SHP77 (cell line): ENCODE measurements around the gene VAV2.

Experiments
- DNase-seq, 2 experiments: peaks; one replicate each; lab custom pipeline; 2025; lab: John Stamatoyannopoulos, UW

The VAV2 gene

DNA sequence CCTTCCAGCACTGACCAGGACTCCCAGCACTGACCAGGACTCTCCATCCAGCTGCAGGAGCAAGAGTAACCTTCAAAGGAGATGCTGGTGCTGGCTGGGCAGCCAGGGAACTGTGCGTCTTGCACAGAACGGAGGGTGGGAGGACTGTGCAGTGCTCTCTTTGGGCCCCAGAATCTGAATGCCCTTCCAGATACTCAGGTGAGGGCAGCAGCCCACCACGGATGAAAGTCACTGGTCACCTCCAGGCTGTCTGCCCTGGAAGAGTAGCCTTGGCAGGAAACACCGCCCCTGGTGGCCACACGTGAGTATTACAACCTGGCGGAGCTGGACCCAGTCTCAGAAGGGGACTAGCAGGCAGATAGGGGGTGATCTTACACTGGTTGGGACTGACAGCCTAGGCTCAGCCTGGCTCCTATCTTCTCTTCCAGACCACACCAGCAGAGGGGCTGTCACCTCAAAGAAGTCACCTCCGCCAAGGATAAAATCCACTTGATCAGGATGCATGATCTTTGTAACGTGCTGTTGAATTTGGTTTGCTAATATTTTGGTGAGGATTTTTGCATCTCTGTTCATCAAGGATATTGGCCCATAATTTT is 249.2 kb downstream of the VAV2 start:
- peak; percentile 76 to 86 for DNase-seq

DNA sequence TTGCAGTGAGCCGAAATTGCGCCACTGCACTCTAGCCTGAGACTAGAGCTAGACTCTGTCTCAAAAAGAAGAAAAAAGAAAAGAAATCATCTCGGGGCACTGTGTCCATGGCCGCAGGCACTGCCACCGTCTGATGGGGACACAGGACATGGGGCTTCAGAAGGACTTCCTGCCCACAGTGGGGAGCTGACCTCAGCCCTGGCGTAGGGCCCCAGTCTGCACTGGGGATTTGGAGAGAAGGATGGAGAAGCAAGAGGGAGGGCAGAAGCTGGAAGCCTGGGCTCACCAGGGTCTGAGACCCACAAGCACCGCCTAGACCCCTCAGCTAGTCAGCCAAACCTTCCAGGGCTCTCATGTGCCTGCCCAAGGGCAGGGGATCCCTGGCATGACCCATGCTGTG is 249.9 kb downstream of the VAV2 start:
- DNase-seq, result no peak

DNA sequence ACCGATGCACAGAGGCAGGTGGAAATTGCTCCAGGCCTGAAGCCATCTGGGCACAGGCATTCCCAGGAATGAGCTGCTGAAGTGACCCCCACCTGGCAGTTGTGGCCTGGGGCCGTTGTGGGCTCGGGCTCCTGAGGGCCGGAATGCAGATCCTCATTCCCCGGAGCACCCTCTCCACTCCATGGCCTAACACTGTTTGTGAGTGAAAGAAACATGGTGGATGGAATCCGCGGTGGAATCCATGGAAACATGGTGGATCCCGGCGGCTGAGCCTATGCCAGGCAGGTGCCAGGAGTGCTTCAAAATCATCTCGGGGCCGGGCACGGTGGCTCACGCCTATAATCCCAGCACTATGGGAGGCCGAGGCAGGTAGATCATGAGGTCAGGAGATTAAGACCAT is 250.4 kb downstream of the VAV2 start:
- DNase-seq, result no peak

DNA sequence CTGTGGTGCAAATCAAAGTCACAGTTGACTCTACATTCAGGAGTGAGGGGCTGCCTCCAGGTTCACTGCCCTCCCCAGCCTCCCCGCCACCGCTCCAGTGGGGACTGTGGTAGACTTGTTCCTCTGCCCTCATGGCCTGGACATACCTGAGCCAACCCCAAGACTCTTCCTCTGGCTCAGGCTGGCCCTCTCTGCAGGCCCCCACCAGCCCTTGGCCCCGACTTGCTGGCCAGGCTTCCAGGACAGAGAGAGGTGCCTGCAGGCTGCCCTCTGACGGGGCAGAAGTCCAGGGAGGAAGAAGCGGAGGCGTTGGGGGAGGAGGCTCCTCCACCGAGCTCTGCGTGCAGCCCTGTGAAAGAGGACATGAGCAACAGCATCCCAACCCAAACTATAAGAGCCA is 251.2 kb downstream of the VAV2 start:
- no peak for DNase-seq

DNA sequence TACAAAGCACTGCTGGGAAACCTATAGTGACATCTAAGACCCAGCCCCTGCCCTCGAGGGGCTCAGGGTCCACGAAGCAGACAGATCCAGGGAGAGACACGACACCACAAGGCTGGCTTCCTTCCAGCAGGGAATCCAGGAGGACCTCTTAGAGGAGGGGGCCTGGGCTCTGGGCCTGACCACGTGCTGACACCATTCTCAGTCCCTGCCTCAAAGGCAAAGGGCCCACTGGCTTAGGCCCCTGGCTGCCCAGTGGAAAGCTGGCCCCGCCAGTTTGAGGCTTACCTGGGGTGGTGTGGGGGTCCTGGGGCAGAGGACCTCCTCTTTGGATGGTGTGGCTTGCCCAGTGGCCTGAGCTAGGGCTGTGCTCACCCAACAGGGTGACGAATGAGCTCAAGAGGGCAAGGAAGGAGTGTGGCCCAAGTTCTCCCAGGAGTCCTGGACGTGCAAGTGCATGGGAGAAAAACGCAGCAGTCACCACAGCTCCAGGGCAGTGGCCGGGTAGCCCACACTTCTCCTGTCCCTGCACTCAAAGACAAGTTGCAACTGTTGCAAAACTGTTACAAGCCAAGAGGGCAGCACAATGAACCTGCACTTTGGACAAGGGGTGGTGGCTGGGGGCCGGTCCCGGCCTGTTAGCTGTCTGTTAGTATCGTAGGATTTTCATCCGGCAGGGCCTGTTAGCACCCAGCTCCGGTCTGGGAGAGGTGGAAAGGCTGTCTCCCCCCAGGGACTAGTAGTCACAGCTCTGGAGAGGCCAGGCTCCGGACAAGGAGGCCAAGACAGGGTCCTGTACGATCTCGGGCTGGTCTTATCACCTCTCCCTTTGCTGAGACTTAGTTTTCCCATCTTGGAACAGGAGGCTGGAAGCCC is 252.5 kb downstream of the VAV2 start:
- DNase-seq, result no peak

DNA sequence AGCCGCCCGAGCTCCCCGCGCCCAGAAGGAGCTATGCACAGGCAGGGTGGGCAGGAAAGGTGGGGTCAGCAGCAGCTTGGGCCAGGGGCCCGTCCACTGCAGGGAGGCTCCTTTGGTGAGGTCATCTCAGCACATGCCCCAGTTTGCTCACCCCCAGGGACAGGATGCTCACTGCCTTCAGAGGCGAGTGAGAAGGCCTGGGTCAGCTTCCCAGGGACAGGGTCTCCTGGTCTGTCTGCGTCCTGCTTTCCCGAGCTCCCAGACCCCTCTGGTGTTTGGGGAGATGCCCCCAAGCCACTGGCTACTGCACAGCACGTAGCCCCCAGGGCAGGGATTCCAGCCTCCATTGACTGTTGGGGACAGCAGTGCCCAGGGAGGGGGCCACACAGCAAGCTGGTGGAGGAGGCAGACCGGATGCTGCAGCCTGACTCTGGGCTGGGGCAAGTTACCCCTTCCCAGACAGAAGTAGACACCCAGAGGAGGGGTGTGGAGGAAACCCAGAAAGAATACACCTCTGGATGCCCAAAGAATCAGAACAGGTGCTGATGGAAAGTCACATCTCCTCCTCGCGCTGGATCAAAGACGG is 253.4 kb downstream of the VAV2 start:
- DNase-seq, result no peak

DNA sequence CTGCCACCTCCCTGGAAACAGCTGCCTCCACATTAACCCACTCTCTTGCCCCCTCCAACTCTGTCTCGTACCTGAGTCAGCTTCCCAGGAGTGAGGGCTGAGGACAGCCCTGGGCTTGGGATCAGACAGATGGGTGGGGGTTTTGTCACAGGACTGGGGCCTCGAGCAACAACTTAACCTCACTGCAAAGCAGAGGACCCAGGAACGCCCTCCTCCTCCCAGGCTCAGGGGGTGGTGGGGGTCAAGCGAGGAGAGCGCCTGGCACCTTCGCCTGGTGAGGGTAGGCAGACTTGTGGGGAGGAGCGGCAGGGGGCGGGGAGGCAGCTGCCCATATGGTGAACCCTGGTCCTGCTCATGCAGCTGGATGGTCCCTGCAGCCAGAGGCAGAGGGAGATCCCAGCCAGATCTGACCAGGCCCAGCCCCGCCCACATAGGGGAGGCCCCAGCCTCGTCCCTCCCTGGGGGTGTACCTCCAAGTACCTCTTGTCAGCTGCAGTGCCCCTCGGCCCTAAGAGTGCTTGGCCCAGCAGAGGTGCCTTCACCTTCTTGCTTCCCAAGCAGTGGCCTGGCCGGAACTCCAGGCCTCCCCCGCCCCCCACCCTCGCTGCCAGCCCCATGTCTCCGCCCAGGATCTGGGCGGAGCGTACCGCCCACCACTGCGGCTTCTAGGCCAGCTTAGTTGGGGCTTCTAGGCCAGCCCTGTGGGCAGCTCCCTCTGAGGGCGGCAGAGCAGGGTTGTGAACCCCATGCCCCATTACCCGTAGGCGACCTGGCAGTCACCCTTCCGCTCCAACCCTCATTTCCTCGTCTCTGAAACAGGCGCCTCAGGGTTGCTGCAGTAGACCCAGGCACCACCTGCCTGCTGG is 254.1 kb downstream of the VAV2 start, which contains the start of gene SARDH:
Gene SARDH (minus strand): TSS at position 579 of the 866 bp plus-strand sequence. CDS start 4,179 bp downstream, outside the sequence.
- peak; percentile 57 to 76 for DNase-seq

DNA sequence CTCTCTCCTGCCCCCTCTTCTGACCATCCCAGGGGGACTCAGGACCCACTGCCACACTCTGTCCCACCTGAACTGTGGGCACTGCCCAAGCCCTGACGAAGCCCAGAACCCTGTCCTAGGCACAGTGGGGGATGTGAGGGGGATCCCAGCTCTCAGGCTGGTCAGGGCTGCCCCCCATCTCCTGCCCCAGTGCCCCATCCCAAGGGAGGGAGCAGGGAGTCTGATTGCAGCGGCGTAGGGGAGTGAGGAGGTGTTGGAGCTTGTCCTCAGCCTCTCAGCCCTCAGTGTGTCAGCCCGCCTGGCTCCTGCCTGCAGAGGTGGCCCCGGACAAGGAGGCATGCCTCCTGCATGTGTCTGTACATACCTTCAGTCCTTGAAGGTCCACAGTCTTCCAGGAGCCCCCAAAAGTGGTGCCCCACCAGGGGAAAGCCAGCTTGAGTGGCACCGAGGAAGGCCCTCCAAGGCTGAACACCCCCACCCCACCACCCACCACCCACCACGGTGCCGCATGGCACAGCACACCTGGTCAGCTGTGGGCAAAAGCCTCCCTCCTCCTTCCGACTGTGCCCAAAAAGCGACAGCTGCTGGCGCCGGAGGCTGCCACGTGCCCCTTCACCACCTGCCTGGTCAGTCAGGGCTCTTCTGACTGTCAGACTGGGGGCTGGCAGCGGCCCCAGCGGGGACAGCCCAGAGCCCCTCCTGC is 254.9 kb downstream of the VAV2 start:
- DNase-seq, result peak; percentile 62 to 77

DNA sequence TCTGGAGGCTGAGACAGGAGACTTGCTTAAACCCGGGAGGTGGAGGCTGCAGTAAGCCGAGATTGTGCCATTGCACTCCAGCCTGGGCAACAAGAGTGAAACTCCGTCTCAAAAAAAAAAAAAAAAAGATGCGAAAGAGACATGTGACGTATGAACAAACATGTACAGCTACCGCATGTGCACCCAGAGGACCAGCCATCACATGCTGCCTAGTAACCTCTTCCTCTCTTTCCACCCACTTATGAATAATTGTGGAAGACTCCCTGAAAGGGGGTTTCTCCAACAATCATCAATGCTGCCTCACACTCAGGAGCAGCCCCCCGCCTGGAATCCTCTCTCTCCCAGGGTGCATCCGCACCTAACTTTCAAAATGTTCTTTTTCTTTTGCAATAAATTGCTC is 256.2 kb downstream of the VAV2 start:
- DNase-seq, result no peak

DNA sequence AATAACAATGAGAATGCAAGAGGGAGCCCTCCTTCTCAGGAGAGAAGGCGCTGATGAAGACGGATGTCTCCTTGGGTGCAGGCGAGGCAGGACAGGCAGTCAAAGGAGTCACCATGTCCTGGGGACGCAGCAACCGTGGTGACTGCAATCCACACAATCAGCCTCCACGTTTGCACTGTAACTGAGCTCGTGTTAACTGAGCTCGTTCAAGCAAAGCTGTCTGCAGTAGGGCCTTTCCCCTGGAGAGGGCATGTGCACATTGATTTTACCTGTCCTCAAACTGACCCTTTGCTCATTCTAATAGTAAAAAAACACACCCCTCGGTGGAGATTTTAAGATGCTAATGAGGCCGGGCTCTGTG is 256.7 kb downstream of the VAV2 start:
- DNase-seq, result no peak

DNA sequence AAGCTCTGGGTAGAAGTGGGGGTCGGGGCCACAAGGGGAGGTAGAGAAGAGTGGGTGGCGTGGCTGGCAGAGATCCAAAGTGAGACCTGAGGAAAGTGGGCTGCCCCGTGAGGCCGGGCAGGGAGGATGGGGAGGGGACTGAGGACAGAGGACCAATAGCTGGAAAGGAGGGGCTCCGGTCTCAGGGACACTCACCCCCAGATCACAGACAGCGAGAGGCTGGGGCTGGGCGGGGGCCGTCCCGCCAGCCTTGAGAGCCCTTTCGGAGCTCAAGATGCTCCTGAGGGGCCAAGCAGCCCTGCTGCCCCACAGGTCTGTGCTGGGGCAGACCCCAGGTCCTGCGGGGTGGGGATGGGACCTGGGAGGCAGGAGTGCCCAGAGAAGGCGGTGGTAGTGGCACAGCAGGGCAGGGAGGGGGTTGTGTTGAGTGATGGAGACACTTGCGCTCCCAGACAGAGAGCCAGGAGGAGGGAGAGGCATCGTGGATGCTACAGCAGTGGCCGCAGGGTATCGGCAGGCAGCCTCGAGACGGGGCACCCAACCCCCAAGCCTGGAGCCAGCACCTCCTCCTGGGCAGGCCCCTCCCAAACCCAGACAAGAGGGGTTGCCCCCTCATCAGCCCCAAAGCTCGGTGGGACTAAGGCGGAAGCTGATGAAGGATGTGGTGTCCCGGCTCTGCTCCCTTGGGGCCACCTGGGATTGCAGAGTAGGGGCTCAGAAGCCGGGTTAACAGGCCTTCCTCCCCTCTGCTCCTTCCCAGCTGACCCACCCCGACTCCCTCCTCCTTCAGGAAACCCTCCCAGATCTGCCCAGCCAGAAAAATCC is 257.3 kb downstream of the VAV2 start:
- no peak for DNase-seq

DNA sequence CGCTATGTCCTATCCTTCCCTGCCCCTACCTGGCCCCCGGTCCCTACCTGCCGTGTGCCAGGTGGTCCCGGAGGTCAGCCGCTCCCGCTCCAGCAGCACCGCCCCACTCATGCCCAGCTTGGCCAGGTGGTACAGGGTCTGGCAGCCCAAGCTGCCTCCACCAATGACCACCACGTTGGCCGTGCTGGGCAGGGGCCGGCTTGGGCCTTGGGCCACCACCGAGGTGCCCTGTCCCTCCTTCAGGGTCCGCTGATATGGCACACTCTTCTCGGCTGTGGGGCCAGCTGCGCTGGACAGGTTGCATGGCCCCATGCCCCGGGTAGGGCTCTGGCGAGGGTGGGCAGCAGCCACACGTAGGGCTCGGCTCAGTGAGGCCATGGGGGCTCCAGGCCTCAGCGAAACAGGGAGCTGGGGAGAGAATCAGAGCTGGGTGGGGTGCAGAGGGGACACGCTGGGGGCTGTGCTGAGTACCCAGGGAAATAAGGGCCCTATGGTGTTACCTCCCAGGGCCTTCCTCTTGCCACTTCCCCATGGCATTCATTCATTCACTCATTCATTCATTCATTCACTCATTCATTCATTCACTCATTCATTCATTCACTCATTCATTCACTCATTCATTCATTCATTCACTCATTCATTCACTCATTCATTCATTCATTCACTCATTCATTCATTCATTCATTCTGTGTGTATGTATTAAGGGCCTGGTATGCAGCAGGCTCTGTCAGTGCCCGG is 258.2 kb downstream of the VAV2 start:
- DNase-seq, result no peak

DNA sequence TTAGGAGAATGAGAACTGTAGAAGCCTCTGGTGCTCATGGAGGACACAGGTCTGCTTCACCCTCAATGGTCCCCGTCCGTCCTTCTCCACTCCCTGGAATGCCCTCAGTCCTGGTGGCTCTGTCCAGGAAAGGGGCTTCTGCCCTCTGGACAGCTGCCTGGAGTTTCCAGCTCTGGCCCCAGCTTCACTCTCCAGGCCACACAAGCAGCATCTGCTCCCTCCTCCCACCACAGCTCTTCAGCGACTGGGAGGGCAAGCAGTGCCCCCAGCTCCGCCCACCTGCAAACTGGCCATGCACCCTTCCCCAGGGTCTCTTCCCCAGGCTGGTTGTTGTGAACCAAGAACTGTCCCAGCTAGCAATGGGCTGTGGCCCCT is 258.7 kb downstream of the VAV2 start:
- DNase-seq, result no peak

DNA sequence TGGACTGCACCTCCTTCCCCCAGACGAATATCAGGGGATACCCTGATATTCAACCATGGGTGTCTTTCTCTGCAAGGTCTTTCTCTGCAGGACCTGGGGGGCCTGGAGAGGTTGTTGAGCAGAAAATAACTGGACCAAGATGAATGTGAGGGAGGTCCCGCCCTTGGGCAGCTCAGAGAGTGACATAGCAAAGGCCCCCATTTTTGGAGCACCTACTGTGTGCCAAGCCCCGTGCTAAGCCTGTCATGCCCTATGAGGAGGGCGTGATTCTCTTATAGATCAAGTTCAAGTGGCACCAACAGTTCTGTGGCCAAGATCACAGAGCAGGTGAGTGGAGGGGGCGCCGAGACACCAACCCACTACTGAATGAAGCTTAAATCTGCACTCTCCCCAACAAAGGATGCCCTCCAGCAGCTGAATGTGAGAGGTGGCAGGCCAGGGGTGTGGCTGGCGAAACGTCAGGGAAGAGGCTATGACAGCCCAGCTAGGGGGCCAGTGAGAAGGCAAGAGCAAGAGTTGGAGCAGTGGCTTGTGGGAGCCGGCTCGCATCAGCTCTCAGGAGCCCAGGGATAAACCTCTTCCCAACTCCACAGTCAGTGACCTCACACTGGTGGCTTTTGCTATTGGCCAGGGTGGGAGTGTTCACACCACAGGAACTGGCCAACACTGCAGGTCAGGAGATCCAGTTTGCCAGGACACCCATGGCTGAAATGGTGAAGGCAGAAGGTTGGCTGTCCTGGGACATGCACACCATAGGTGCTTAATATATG is 259.3 kb downstream of the VAV2 start:
- DNase-seq, result no peak

DNA sequence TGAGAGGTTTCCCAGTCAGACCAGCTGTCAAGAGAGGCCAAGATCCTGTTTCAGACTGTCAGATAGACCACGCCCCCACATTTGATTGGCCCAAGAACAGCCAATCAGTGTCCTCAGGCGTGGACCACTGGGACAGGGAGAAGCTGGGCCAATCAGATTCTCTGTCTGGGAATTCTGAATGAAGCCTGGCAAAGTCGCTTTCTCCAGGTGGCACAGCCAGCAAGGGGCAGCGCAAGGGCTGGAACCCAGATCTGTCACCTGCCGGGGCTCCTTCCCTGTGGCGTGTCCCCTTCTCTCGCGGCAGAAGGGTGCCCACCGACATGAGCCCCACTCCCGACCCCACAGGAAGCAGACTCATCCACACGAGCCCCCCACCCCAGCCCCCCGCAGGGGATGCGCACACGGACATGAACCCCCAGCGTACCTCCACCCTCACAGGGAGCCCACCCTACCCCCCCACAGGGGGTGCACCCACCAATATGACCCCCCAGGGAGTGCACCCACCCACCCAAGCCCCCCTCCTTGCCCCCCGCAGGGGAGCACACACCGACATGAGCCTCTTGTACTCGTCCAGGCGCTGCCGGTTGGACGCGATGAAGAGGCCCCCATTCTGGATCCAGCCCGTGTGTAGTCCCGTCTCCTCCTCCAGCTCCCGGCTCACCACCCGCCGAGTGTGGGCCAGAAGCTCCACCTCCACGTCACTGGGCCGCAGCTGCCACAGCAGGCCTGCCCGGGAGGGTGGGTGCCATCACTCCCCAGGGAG is 260.1 kb downstream of the VAV2 start:
- peak; percentile 63 to 77 for DNase-seq

DNA sequence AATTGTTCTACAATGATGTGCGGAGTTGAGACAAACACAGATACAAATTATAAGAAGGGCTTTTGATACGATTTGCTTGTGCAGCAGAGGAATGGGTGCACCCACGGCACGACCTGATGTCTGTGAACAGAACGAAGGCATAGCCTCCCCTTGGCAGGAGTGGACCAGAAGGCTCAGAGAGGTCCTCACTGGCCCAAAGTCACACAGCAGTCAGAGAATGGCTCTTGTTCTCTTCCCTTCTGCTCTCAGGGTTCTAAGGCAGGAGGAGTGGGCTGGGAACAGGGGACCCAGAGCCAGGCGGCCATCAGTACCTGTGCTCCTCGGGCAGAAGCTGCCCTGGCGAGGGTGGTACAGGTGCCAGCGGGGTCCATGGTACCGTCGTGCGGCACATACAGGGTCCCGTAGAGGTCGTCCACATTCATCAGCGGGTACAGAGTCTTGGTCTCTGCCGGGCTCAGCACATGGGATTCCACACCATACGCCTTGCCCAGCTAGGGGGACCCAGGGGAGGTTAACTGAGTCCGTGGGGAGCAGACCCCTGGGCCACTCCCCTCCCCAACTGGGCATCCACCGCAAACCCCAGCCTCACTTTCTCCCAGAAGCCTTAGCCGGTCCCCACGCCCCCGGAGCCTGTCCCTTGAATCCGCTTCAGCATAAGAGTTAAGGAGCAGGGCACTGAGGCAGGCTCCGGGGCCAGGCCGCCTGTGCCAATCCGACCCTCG is 261.0 kb downstream of the VAV2 start:
- DNase-seq, result no peak

DNA sequence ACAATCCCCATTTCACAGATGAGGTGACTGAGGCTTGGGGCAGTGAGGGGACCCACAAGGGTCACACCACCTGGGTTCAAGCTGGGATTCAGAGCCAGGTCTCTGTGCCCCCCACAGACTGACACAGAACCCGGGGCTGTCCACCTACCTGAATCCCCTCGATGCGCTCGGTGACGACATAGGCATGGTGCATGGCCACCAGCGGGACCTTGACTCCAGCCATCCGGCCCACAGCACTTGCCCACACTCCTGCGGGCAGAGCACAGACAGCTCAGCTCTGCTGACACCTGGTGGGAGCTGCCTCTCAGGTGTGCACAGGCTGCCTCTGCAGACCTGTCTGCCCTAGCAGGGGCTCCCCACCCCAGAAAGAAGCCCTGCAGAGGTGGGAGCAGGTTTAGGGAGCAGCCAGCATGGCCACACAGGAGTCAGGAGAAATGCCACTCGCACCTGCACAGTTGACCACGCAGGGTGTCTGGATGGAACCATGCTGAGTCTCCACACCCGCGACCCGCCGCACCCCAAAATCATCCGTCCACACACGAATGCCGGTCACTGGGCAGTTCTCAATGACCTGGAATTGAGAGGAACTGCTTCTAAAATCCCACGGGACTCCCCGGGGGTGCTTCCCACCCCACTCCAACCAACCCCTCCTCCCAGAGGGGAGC is 262.4 kb downstream of the VAV2 start:
- no peak for DNase-seq
